ENCODE results near the gene LPXN.

The LPXN gene

GRCh38 chr11:58613228-58613627, 37.6 kb upstream of the LPXN start:
- no peak overlapping the region for H3K4me3 ChIP-seq (ENCODE audit: low read depth, low read length)
- no peak for TF ChIP-seq CTCF (IDR thresholded peaks at IDR 0.05; ENCODE audit: low read depth, low read length)

- TF ChIP-seq CTCF (IDR thresholded peaks at IDR 0.05; ENCODE audit: low read depth, low read length) = no peak
- H3K4me3 ChIP-seq (ENCODE audit: low read depth, low read length) = no peak overlapping the region
Observed at GRCh38 chr11:58609723-58610122, 34.1 kb upstream of the LPXN start.

GRCh38 chr11:58608331-58608730, 32.7 kb upstream of the LPXN start:
- no peak overlapping the region for H3K4me3 ChIP-seq (ENCODE audit: low read depth, low read length)
- TF ChIP-seq CTCF (IDR thresholded peaks at IDR 0.05; ENCODE audit: low read depth, low read length) = no peak

- TF ChIP-seq CTCF (IDR thresholded peaks at IDR 0.05; ENCODE audit: low read depth, low read length) = no peak
- no peak overlapping the region for H3K4me3 ChIP-seq (ENCODE audit: low read depth, low read length)
Observed at GRCh38 chr11:58606930-58607714, 31.5 kb upstream of the LPXN start.

- no peak overlapping the region for H3K4me3 ChIP-seq (ENCODE audit: low read depth, low read length)
- TF ChIP-seq CTCF (IDR thresholded peaks at IDR 0.05; ENCODE audit: low read depth, low read length) = no peak
Observed at GRCh38 chr11:58600510-58600909, 24.9 kb upstream of the LPXN start.

- no peak for TF ChIP-seq CTCF (IDR thresholded peaks at IDR 0.05; ENCODE audit: low read depth, low read length)
- no peak overlapping the region for H3K4me3 ChIP-seq (ENCODE audit: low read depth, low read length)
Observed at GRCh38 chr11:58597486-58598144, 22.0 kb upstream of the LPXN start.

GRCh38 chr11:58596621-58597020, 21.0 kb upstream of the LPXN start:
- TF ChIP-seq CTCF (IDR thresholded peaks at IDR 0.05; ENCODE audit: low read depth, low read length) = no peak
- no peak overlapping the region for H3K4me3 ChIP-seq (ENCODE audit: low read depth, low read length)
